Measurements from ENCODE around the gene MACROD2. TPM values are rescaled to one million over a fixed set of nuclear protein-coding genes. Genes with fewer than 3 reads are reported as not detected.
"Not testable (repeated sequence)": the region's sequence is repeated elsewhere in the genome, so short reads cannot be mapped to it uniquely, and the experiment has no call there.

Gene MACROD2
- total RNA-seq, 4 donors from 2014 or later, result 4.0 to 14.1 (median 10.4) TPM

DNA sequence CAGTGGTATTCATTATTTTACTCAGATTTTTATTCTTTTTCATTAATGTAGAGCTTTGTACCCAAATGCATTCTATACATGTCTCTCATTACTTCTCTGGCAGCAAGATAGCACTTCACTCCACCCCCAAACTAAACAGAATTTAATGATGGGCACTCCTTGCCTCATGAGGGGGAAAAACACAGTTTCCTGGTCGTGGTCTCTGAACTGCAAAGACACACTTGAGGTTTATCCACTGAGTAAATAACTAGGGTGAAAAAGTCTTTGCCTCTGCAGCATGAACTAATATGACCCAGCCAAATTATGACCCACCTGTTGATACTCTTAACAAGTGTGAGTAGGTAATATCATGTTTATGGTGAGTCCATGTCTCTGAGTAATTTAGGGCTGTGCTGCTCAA is 1127.3 kb downstream of the MACROD2 start:
- no peaks in the 10 kb centered on the region for H3K27me3 ChIP-seq
- 59 to 68% methylated on average over 1 of the region's 1 CpG for WGBS, 2 donors
- no peak overlapping the region for H3K4me3 ChIP-seq
- H3K4me1 ChIP-seq, result no peaks in the 10 kb centered on the region
- no peak overlapping the region for H3K27ac ChIP-seq
- DNase-seq (ENCODE audit: low spot score in 2 of 2), result no peak
- no peaks in the 10 kb centered on the region for H3K36me3 ChIP-seq
- TF ChIP-seq EP300 (IDR thresholded peaks at IDR 0.05), result no peak
- TF ChIP-seq POLR2A (IDR thresholded peaks at IDR 0.05), result no peak
- TF ChIP-seq CTCF (IDR thresholded peaks at IDR 0.05), result no peak
- no peaks in the 10 kb centered on the region for H3K9me3 ChIP-seq

- Histone ChIP-seq H3K9me3 (no peaks in the 10 kb centered on the region), H3K27ac (no peak overlapping the region)
- 92 to 93% methylated on average over 2 of the region's 2 CpGs for WGBS, 2 donors
Observed at GRCh38 chr20:15131176-15131575, 1135.9 kb downstream of the MACROD2 start.

GRCh38 chr20:15138548-15139126 is 1143.3 kb downstream of the MACROD2 start:
- no peaks in the 10 kb centered on the region for H3K9me3 ChIP-seq
- no peak for TF ChIP-seq POLR2A (IDR thresholded peaks at IDR 0.05)
- TF ChIP-seq CTCF (IDR thresholded peaks at IDR 0.05), result no peak
- no peak for TF ChIP-seq EP300 (IDR thresholded peaks at IDR 0.05)
- no peak overlapping the region for H3K4me3 ChIP-seq
- no peak for DNase-seq (ENCODE audit: low spot score in 2 of 2)
- WGBS, 2 donors, result 70 to 87% methylated on average over 4 of the region's 4 CpGs
- H3K27ac ChIP-seq, result no peak overlapping the region
- no peaks in the 10 kb centered on the region for H3K4me1 ChIP-seq
- H3K36me3 ChIP-seq, result no peaks in the 10 kb centered on the region
- H3K27me3 ChIP-seq, result no peaks in the 10 kb centered on the region

More at GRCh38 chr20:15131176-15131575, 1135.9 kb downstream of the MACROD2 start:
- H3K4me3 ChIP-seq, result no peak overlapping the region
- DNase-seq (ENCODE audit: low spot score in 2 of 2), result no peak
- H3K4me1 ChIP-seq, result no peaks in the 10 kb centered on the region
- H3K27me3 ChIP-seq, result no peaks in the 10 kb centered on the region
- H3K36me3 ChIP-seq, result no peaks in the 10 kb centered on the region
- TF ChIP-seq POLR2A (IDR thresholded peaks at IDR 0.05), result no peak
- TF ChIP-seq CTCF (IDR thresholded peaks at IDR 0.05), result no peak
- TF ChIP-seq EP300 (IDR thresholded peaks at IDR 0.05), result no peak

- no peak overlapping the region for H3K4me3 ChIP-seq
- H3K4me1 ChIP-seq, result no peaks in the 10 kb centered on the region
- DNase-seq (ENCODE audit: low spot score in 2 of 2), result no peak
- TF ChIP-seq CTCF (IDR thresholded peaks at IDR 0.05) (no peak), POLR2A (IDR thresholded peaks at IDR 0.05) (no peak), EP300 (IDR thresholded peaks at IDR 0.05) (no peak)
- H3K27me3 ChIP-seq, result no peaks in the 10 kb centered on the region
- WGBS, 2 donors, result 96 to 97% methylated on average over 2 of the region's 2 CpGs
- H3K27ac ChIP-seq, result no peak overlapping the region
- H3K9me3 ChIP-seq, result no peaks in the 10 kb centered on the region
- no peaks in the 10 kb centered on the region for H3K36me3 ChIP-seq
Observed at GRCh38 chr20:15139522-15139921, 1144.2 kb downstream of the MACROD2 start.

DNA sequence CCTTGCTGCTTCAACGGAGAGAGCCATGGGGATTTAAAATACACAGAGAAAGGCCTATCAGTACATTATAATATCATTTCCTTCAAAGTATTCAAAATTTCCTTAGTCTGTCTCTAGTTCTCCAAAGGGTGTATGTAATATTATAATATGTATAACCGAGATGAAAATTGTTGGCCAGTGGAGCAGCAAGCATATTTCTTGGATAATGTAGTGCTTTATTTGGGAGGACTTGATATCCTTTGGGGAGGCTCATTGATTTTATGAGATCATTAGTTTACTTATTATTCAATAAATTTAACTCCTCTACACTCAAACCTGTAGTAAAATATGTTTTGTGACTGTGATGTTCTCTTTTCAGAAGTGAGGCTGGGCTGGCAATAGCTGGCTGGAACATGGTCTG is 1145.0 kb downstream of the MACROD2 start:
- WGBS, 2 donors, result 33 to 50% methylated on average over 2 of the region's 2 CpGs
- Histone ChIP-seq H3K27me3 (no peaks in the 10 kb centered on the region), H3K27ac (no peak overlapping the region), H3K9me3 (no peaks in the 10 kb centered on the region), H3K36me3 (no peaks in the 10 kb centered on the region), H3K4me1 (no peaks in the 10 kb centered on the region), H3K4me3 (no peak overlapping the region)
- TF ChIP-seq EP300 (IDR thresholded peaks at IDR 0.05), result no peak
- TF ChIP-seq CTCF (IDR thresholded peaks at IDR 0.05), result no peak
- no peak for TF ChIP-seq POLR2A (IDR thresholded peaks at IDR 0.05)
- no peak for DNase-seq (ENCODE audit: low spot score in 2 of 2)

DNA sequence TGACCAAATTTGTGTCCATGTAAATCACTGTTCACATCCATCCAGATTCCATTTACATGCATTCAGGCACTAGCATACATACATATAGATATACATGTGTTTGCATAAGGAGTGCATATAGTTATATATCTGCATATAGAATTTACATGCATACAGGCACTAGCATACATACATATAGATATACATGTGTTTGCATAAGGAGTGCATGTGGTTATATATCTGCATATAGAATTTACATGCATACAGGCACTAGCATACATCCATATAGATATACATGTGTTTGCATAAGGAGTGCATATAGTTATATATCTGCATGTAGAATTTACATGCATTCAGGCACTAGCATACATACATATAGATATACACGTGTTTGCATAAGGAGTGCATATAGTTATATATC is 1145.6 kb downstream of the MACROD2 start:
- not testable (repeated sequence) for H3K4me1 ChIP-seq; DNase-seq (ENCODE audit: low spot score in 2 of 2); H3K27me3 ChIP-seq; H3K27ac ChIP-seq; H3K4me3 ChIP-seq; H3K9me3 ChIP-seq; H3K36me3 ChIP-seq
- 88 to 92% methylated on average over 1 of the region's 1 CpG for WGBS, 2 donors

Measured in tibial nerve (tissue), 4 donors.